Sigmoid colon (tissue), 4 donors: Measurements from ENCODE around the gene TKTL1.

ENCODE experiments used
- EP300 ChIP-seq, 4 donors: sonication (generic); formaldehyde crosslinking; IDR thresholded peaks; one replicate each; pipeline ENCODE4 v1.6.1; 2017; ENCODE audit warnings: antibody characterized with exemption in 4 of 4
- POLR2A ChIP-seq, 2 donors: fragments of 450-650 bp; IDR thresholded peaks; one replicate each; pipeline ENCODE4 v1.6.1; 2016; ENCODE audit warnings: antibody characterized with exemption in 2 of 2, mild to moderate bottlenecking in 2 of 2, moderate library complexity in 2 of 2
- POLR2AphosphoS5 ChIP-seq, 4 donors: sonication (generic); formaldehyde crosslinking; IDR thresholded peaks; one replicate each; pipeline ENCODE4 v1.6.1; 2017; ENCODE audit warnings: antibody characterized with exemption in 4 of 4
- TF ChIP-seq, protein P1 (sequence below), 4 experiments: fragments of 450-650 bp in 3 of 4; fragments of 200-600 bp in 1 of 4; IDR thresholded peaks; one replicate each; pipeline ENCODE4 v1.5.1; 2016 to 2019; ENCODE audit warnings: antibody characterized with exemption in 4 of 4, mild to moderate bottlenecking in 3 of 4, moderate library complexity in 2 of 4

DNA sequence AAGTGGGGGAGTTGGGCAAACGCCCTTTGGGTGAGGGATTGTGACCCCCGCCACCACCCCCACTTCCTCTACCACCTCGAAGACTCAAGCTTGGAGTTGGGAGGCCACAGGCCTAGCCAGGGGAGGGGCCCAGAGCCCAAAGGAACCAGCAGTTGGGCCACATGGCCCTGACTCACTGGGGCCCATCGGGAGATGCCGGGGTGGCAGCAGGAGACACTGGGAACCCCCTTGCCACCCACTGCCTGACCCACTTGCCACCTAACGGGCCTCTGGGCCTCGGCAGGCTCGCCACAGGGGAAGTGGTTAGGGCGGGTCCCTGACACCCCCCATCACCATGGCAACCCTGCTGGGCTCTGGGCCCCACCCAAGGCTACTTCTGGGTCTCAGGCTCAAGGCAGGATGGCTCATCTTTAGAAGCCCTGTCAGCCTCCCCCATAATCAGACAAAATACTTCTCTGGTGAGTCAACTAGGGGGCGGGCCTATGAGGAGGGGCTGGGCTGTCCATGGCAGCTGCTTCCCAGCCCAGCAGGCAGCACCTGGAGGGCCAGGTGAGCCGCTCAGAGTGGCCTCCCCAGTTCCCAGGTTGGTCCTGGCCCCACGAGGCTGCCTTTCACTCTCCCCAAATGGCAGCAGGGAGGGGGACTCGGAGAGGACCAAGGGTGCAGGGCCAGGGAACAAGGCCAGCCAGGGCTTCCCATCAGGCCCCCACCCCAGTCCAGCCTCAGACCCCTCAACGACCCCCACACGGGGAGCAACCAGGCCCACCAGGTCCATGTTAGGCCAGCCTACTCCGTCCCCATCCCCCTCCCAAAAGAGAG is 73.2 kb downstream of the TKTL1 start:
- TF ChIP-seq, protein P1, sequence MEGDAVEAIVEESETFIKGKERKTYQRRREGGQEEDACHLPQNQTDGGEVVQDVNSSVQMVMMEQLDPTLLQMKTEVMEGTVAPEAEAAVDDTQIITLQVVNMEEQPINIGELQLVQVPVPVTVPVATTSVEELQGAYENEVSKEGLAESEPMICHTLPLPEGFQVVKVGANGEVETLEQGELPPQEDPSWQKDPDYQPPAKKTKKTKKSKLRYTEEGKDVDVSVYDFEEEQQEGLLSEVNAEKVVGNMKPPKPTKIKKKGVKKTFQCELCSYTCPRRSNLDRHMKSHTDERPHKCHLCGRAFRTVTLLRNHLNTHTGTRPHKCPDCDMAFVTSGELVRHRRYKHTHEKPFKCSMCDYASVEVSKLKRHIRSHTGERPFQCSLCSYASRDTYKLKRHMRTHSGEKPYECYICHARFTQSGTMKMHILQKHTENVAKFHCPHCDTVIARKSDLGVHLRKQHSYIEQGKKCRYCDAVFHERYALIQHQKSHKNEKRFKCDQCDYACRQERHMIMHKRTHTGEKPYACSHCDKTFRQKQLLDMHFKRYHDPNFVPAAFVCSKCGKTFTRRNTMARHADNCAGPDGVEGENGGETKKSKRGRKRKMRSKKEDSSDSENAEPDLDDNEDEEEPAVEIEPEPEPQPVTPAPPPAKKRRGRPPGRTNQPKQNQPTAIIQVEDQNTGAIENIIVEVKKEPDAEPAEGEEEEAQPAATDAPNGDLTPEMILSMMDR (IDR thresholded peaks at IDR 0.05), result no peak
- TF ChIP-seq POLR2AphosphoS5 (IDR thresholded peaks at IDR 0.05) (peak in 3 of 4 donors; percentile 9 to 53 (median 18)), EP300 (IDR thresholded peaks at IDR 0.05) (no peak), POLR2A (IDR thresholded peaks at IDR 0.05) (no peak)
